NOMO-1 treated with DMSO at 0.1 percent for 48 hours (cell line): ENCODE results near the gene STT3B.
"Not testable (repeated sequence)": the region's sequence is repeated elsewhere in the genome, so short reads cannot be mapped to it uniquely, and the experiment has no call there.

ENCODE experiments used
- DNase-seq: peaks from one replicate; lab custom pipeline; 2025; ENCODE audit not compliant: unreplicated experiment; lab: John Stamatoyannopoulos, UW

STT3B gene

GRCh38 chr3:31532587-31533168 is at the start of gene STT3B:
TSS of gene STT3B (plus strand) at chr3:31532925. CDS start at chr3:31532999, 74 bp downstream.
- DNase-seq = peak; percentile 87

GRCh38 chr3:31483776-31484175 is 48.9 kb upstream of the STT3B start:
- DNase-seq = no peak

GRCh38 chr3:31485196-31485595 is 47.5 kb upstream of the STT3B start:
- peak; percentile 65 for DNase-seq

GRCh38 chr3:31486865-31487533 is 45.7 kb upstream of the STT3B start:
- no peak for DNase-seq

GRCh38 chr3:31488475-31489017 is 44.2 kb upstream of the STT3B start:
- DNase-seq = no peak

- no peak for DNase-seq
Measured at GRCh38 chr3:31490502-31490901, 42.2 kb upstream of the STT3B start.

- DNase-seq = no peak
Measured at GRCh38 chr3:31491660-31492059, 41.1 kb upstream of the STT3B start.

- DNase-seq = no peak
Measured at GRCh38 chr3:31493149-31493548, 39.6 kb upstream of the STT3B start.

- DNase-seq = no peak
Measured at GRCh38 chr3:31495971-31496665, 36.6 kb upstream of the STT3B start.

- DNase-seq = no peak
Measured at GRCh38 chr3:31498791-31499190, 33.9 kb upstream of the STT3B start.

- DNase-seq = no peak
Measured at GRCh38 chr3:31499281-31499680, 33.4 kb upstream of the STT3B start.

GRCh38 chr3:31502803-31503221 is 29.9 kb upstream of the STT3B start:
- DNase-seq = no peak

GRCh38 chr3:31503456-31503855 is 29.3 kb upstream of the STT3B start:
- DNase-seq = no peak

- DNase-seq = no peak
Measured at GRCh38 chr3:31504230-31504629, 28.5 kb upstream of the STT3B start.

GRCh38 chr3:31505371-31506048 is 27.2 kb upstream of the STT3B start:
- no peak for DNase-seq

GRCh38 chr3:31506515-31506914 is 26.2 kb upstream of the STT3B start:
- not testable (repeated sequence) for DNase-seq

GRCh38 chr3:31508452-31509146 is 24.1 kb upstream of the STT3B start:
- no peak for DNase-seq

- no peak for DNase-seq
Measured at GRCh38 chr3:31509147-31509728, 23.5 kb upstream of the STT3B start.

GRCh38 chr3:31514570-31514969 is 18.2 kb upstream of the STT3B start:
- no peak for DNase-seq

- no peak for DNase-seq
Measured at GRCh38 chr3:31515486-31516284, 17.0 kb upstream of the STT3B start.
